ENCODE data around the gene F11. TPM values are rescaled to one million over a fixed set of nuclear protein-coding genes. Genes with fewer than 3 reads are reported as not detected.

Gene F11
- total and polyA plus RNA-seq, 9 of the 15 experiments (the other 6 are each of a cell fraction or from before 2014, with no cell fraction given): not detected

DNA sequence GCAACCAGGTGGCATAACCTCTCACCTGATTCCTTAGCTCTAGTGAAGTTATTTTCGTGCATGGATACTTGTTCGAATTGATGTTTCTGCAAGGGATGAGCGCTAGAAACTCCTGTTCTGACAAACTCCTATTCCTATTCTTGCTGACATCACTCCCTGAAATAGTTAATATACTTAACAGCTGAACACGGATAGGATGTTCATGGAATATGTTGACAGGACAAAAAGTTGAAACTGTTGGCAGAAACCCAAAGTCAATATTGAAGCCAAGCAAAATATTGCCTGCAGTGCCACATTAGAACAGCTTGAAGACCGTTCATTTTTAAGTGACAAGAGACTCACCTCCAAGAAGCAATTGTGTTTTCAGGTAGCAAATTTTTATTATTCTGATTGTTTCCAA, 38.8 kb upstream of the F11 start, which contains the start of gene KLKB1:
Gene KLKB1 (plus strand): TSS at position 287 of the 400 bp plus-strand sequence. CDS start 689 bp downstream, outside the sequence.
- Histone ChIP-seq H3K36me3 (ENCODE audit: control insufficient read depth, insufficient read depth, low read length) (no peaks in the 10 kb centered on the region), H3K4me1 (replicated peaks in 1 of 2; ENCODE audit: control insufficient read depth in 2 of 2, insufficient read depth in 2 of 2, low read length in 2 of 2) (no peaks in the 10 kb centered on the region), H3K9ac (ENCODE audit: insufficient read depth in 1 of 2, low read depth in 2 of 2, low read length in 2 of 2) (no peak within 1 kb of the TSS), H3K27ac (ENCODE audit: extremely low read depth, low read depth, low read length) (no peak within 1 kb of the TSS), H2AFZ (ENCODE audit: low read depth, low read length) (no peak within 1 kb of the TSS), H3K9me1 (ENCODE audit: control insufficient read depth, insufficient read depth, low read length) (no peaks in the 10 kb centered on the region), H3K9me3 (replicated peaks; ENCODE audit: control insufficient read depth, insufficient read depth, low read depth, low read length) (peaks cover 2% of the 10 kb centered on the region; the same call in 1 of the 2 replicates), H3K27me3 (ENCODE audit: control insufficient read depth in 2 of 2, insufficient read depth in 2 of 2, low read length in 2 of 2) (no peaks in the 10 kb centered on the region), H4K20me1 (replicated peaks; ENCODE audit: control insufficient read depth, insufficient read depth, low read length) (no peaks in the 10 kb centered on the region), H3K4me3 (no peak within 1 kb of the TSS), H3K4me2 (ENCODE audit: insufficient read depth, low read length) (no peak within 1 kb of the TSS), H3K79me2 (ENCODE audit: control insufficient read depth, insufficient read depth, low read length) (no peaks in the 10 kb centered on the region)
- in situ Hi-C loops (cut with MboI) (no loop called here), intact Hi-C loops (cut with micrococcal nuclease) (no loop called here)
- ChIA-PET POLR2A (no interaction called here), CTCF (ENCODE audit: low intra/inter-chr PET ratio) (no interaction called here)
- ATAC-seq (no peak), FAIRE-seq (no peak), DNase-seq (ENCODE audit: extremely low read depth in 1 of 4, low spot score in 3 of 4) (no peak)
- TF ChIP-seq CSDE1 (IDR thresholded peaks at IDR 0.05) (no peak), PPARD (CRISPR knock-in tag; IDR thresholded peaks at IDR 0.05) (no peak), ZNF3 (CRISPR knock-in tag; IDR thresholded peaks at IDR 0.05) (no peak), ARID2 (IDR thresholded peaks at IDR 0.05) (no peak), ZFPM2 (CRISPR knock-in tag; IDR thresholded peaks at IDR 0.05) (no peak)
- TF ChIP-seq, protein P1, sequence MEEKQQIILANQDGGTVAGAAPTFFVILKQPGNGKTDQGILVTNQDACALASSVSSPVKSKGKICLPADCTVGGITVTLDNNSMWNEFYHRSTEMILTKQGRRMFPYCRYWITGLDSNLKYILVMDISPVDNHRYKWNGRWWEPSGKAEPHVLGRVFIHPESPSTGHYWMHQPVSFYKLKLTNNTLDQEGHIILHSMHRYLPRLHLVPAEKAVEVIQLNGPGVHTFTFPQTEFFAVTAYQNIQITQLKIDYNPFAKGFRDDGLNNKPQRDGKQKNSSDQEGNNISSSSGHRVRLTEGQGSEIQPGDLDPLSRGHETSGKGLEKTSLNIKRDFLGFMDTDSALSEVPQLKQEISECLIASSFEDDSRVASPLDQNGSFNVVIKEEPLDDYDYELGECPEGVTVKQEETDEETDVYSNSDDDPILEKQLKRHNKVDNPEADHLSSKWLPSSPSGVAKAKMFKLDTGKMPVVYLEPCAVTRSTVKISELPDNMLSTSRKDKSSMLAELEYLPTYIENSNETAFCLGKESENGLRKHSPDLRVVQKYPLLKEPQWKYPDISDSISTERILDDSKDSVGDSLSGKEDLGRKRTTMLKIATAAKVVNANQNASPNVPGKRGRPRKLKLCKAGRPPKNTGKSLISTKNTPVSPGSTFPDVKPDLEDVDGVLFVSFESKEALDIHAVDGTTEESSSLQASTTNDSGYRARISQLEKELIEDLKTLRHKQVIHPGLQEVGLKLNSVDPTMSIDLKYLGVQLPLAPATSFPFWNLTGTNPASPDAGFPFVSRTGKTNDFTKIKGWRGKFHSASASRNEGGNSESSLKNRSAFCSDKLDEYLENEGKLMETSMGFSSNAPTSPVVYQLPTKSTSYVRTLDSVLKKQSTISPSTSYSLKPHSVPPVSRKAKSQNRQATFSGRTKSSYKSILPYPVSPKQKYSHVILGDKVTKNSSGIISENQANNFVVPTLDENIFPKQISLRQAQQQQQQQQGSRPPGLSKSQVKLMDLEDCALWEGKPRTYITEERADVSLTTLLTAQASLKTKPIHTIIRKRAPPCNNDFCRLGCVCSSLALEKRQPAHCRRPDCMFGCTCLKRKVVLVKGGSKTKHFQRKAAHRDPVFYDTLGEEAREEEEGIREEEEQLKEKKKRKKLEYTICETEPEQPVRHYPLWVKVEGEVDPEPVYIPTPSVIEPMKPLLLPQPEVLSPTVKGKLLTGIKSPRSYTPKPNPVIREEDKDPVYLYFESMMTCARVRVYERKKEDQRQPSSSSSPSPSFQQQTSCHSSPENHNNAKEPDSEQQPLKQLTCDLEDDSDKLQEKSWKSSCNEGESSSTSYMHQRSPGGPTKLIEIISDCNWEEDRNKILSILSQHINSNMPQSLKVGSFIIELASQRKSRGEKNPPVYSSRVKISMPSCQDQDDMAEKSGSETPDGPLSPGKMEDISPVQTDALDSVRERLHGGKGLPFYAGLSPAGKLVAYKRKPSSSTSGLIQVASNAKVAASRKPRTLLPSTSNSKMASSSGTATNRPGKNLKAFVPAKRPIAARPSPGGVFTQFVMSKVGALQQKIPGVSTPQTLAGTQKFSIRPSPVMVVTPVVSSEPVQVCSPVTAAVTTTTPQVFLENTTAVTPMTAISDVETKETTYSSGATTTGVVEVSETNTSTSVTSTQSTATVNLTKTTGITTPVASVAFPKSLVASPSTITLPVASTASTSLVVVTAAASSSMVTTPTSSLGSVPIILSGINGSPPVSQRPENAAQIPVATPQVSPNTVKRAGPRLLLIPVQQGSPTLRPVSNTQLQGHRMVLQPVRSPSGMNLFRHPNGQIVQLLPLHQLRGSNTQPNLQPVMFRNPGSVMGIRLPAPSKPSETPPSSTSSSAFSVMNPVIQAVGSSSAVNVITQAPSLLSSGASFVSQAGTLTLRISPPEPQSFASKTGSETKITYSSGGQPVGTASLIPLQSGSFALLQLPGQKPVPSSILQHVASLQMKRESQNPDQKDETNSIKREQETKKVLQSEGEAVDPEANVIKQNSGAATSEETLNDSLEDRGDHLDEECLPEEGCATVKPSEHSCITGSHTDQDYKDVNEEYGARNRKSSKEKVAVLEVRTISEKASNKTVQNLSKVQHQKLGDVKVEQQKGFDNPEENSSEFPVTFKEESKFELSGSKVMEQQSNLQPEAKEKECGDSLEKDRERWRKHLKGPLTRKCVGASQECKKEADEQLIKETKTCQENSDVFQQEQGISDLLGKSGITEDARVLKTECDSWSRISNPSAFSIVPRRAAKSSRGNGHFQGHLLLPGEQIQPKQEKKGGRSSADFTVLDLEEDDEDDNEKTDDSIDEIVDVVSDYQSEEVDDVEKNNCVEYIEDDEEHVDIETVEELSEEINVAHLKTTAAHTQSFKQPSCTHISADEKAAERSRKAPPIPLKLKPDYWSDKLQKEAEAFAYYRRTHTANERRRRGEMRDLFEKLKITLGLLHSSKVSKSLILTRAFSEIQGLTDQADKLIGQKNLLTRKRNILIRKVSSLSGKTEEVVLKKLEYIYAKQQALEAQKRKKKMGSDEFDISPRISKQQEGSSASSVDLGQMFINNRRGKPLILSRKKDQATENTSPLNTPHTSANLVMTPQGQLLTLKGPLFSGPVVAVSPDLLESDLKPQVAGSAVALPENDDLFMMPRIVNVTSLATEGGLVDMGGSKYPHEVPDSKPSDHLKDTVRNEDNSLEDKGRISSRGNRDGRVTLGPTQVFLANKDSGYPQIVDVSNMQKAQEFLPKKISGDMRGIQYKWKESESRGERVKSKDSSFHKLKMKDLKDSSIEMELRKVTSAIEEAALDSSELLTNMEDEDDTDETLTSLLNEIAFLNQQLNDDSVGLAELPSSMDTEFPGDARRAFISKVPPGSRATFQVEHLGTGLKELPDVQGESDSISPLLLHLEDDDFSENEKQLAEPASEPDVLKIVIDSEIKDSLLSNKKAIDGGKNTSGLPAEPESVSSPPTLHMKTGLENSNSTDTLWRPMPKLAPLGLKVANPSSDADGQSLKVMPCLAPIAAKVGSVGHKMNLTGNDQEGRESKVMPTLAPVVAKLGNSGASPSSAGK (IDR thresholded peaks at IDR 0.05): no peak
- TF ChIP-seq, protein P2, sequence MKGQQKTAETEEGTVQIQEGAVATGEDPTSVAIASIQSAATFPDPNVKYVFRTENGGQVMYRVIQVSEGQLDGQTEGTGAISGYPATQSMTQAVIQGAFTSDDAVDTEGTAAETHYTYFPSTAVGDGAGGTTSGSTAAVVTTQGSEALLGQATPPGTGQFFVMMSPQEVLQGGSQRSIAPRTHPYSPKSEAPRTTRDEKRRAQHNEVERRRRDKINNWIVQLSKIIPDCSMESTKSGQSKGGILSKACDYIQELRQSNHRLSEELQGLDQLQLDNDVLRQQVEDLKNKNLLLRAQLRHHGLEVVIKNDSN (CRISPR knock-in tag; IDR thresholded peaks at IDR 0.05): no peak
- no TSS peak for BruUV-seq (replicated peaks)
- 0% methylated on average over 5 of the region's 5 CpGs for WGBS (ENCODE audit: insufficient coverage, low coverage, missing lambda C conversion rate)
